ENCODE data around the gene USP33.
"Not testable (repeated sequence)": the region's sequence is repeated elsewhere in the genome, so short reads cannot be mapped to it uniquely, and the experiment has no call there.

Gene USP33

GRCh38 chr1:77668924-77669449, 90.7 kb downstream of the USP33 start:
- no peak for DNase-seq

GRCh38 chr1:77664939-77665516, 94.6 kb downstream of the USP33 start:
- no peak for DNase-seq

DNA sequence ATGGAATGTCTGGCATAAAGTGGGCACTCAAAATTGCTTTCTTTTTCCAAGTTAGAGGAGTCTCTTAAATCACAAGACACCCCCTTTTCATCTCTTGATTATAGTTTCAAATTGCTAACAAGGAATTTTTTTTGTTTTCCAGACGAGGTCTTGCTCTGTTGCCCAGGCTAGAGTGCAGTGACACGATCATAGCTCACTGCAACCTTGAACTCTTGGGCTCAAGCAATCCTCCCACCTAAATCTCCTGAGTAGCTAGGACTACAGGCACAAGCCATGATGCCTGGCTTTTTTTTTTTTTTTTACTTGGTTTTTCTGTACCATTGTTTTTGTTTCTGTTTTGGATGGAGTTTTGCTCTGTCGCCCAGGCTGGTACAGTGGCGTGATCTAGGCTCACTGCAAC, 98.0 kb downstream of the USP33 start:
- DNase-seq = no peak

GRCh38 chr1:77659879-77660593, 99.6 kb downstream of the USP33 start:
- no peak for DNase-seq

- no peak for DNase-seq
Observed at GRCh38 chr1:77658271-77658670, 101.4 kb downstream of the USP33 start.

- DNase-seq = no peak
Observed at GRCh38 chr1:77655431-77655974, 104.1 kb downstream of the USP33 start.

GRCh38 chr1:77652970-77653516, 106.6 kb downstream of the USP33 start:
- no peak for DNase-seq

GRCh38 chr1:77652268-77652667, 107.4 kb downstream of the USP33 start:
- no peak for DNase-seq

DNA sequence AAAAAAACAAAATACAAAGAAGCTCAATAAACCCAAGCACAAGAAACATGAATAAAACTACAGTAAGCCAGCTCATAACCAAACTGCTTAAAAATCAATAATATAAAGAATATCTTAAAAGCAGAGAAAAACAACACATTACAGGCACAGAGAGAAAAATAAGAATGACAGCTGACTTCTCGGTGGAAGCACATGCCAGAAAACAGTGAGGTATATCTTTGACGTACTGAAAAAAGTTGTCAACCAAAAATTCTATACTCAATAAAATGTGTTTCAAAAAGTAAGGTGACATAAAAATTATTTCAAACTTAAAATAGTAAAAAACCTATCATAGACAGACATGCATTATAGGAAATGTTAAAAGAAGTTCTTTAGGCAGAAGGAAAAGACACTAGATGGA, 110.5 kb downstream of the USP33 start:
- no peak for DNase-seq

GRCh38 chr1:77646224-77646623, 113.4 kb downstream of the USP33 start:
- DNase-seq = not testable (repeated sequence)

Measured in NCI-H524 treated with DMSO at 0.1 percent for 48 hours (cell line).